GM13976 (cell line): ENCODE data around the gene TCN2.

ENCODE experiments used
- DNase-seq: peaks from one replicate; pipeline ENCODE4 v3.0.0; 2012; ENCODE audit warnings: low spot score
- in situ Hi-C: fragments of 300-500 bp; cut with MboI; formaldehyde crosslinking; loops from one replicate; pipeline ENCODE4 v1.12.0; 2022; ENCODE audit warnings: low sequenced_read_pairs, mixed read lengths, inconsistent platforms; ENCODE audit not compliant: unreplicated experiment
- TF ChIP-seq, protein P1 (sequence below): IDR thresholded peaks from 2 replicates; pipeline ENCODE4 v1.5.1; 2012; ENCODE audit warnings: borderline replicate concordance, mild to moderate bottlenecking; ENCODE audit not compliant: insufficient read depth; ENCODE audit errors: extremely low read depth, missing control alignments, control extremely low read depth

Gene TCN2

DNA sequence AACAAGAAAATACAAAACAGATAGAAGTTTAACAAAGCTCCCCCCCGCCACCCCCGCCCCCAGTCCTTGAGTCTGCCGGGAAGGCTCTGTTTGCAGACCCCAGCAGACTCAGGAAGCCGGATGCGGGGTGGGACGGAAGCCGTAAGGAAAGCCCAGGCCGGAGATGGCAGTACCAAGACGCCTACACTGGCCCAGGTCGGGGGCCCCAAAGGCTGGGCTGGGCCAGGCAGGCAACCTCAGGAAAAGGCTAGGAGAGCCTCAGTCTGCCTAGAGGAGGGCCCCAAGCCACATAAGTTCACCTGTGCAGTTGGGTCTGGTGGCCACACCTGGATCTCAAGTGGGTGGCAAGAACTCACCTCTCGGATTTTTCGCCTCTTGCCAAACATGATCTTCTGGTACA, 28.5 kb upstream of the TCN2 start:
- DNase-seq = no peak
- in situ Hi-C loops = no loop called here
- TF ChIP-seq, protein P1, sequence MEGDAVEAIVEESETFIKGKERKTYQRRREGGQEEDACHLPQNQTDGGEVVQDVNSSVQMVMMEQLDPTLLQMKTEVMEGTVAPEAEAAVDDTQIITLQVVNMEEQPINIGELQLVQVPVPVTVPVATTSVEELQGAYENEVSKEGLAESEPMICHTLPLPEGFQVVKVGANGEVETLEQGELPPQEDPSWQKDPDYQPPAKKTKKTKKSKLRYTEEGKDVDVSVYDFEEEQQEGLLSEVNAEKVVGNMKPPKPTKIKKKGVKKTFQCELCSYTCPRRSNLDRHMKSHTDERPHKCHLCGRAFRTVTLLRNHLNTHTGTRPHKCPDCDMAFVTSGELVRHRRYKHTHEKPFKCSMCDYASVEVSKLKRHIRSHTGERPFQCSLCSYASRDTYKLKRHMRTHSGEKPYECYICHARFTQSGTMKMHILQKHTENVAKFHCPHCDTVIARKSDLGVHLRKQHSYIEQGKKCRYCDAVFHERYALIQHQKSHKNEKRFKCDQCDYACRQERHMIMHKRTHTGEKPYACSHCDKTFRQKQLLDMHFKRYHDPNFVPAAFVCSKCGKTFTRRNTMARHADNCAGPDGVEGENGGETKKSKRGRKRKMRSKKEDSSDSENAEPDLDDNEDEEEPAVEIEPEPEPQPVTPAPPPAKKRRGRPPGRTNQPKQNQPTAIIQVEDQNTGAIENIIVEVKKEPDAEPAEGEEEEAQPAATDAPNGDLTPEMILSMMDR = no peak

- no peak for DNase-seq
- in situ Hi-C loops = no loop called here
- TF ChIP-seq, protein P1 = no peak
These were observed 26.1 kb upstream of the TCN2 start for GRCh38 chr22:30580896-30581295.

DNA sequence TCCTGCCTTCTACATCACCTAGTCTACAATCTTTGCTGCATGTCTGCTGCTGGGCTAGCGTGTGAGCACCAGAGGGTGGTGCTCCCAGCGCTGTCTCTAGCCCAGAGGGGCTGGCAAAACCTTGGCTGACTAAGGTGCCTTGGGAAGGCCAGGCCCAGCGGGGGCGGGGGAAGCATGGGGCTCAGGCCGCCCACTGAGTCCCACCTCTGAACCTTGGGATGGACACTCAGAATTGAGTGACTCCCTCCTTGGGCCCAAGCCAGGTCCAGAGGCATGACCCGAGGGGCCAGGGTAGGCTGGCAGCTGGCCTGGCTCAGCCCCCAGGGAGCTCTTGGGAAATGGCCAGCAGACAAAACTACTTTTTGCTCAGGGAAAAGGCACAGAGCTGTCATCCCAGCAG, 24.9 kb upstream of the TCN2 start:
- in situ Hi-C loops = no loop called here
- TF ChIP-seq, protein P1 = no peak
- DNase-seq = no peak

DNA sequence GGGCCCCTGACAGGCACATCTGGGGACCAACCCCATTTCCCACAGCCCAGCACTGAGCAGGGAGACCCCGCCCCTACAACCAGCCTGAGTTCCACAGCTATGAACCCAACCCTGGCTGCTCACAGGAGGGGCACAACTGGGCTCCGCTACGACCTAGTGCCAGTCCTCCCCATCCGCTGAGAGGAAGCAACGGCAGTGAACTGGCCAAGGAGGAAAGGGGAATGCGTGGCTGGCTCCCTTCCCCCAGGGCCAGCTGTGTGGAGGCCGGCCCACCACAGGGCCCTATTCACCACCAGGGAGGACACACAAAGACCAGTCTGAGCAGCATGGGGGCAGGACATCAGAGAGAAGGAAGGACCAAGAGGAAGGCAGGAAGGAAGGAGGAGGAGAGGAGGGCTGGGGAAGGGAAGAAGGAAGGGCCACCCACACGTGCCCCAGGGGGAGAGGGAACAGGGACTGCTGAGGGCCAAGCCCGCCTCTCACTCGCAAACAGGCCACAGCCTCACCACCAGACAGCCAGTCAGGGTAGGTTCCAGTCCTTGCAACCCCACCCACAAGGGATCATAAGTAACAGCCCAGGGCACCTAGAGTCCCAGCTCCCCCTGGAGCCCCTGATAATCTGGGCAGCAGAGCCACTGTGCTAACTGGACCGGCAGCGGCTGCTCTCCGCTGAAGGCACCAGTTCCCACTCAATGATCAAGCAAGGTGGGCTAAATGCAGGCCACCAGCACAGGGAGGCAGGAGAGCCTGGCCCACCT, 24.0 kb upstream of the TCN2 start:
- TF ChIP-seq, protein P1 = no peak
- in situ Hi-C loops = no loop called here
- no peak for DNase-seq

GRCh38 chr22:30584441-30584840, 22.5 kb upstream of the TCN2 start:
- TF ChIP-seq, protein P1 = no peak
- in situ Hi-C loops = no loop called here
- DNase-seq = no peak

GRCh38 chr22:30586414-30586813, 20.6 kb upstream of the TCN2 start:
- in situ Hi-C loops = no loop called here

More at GRCh38 chr22:30586414-30586813, 20.6 kb upstream of the TCN2 start:
- TF ChIP-seq, protein P1 = no peak
- no peak for DNase-seq
